SKM-1 treated with dmso at 0.1 percent for 144 hours (cell line): ENCODE results near the gene AFAP1.

ENCODE experiments used
- DNase-seq: peaks from one replicate; lab custom pipeline; 2025; ENCODE audit not compliant: unreplicated experiment; lab: John Stamatoyannopoulos, UW

AFAP1 gene

DNA sequence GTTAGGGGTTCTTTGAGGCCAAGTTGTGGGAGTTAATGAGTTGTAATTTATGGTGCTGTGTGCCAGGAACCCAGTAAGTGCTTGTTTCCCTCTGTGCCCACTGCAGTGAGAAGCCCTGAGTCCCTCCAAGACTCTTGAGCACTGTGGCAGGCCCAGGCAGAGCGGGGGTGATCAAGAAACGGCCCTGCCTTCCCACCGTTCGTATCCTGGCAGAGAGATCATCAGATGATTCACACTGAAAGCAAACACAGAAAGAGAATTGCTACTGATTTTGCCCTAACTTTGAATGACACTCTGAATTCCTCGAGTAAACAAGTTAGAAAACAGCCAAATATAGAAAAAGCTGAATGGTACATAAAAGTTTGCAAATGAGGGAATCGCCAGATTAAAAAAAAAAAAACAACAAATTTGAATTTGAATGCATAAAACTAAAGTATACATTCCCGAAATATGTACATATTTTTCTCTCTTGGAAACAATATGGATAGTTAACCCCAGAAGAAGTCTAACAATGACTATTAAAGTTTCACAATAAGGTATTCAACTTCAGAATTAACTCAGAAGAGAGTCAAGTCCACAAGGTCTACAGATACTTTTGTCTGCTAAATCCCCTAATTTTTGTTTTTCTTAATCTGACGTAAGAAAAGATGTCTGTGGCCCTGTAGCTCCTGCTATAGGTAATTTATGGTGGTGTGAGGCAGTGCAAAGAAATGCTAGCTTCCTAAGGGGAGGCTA lies 71.8 kb downstream of the AFAP1 start:
- DNase-seq, result no peak

- DNase-seq, result no peak
Observed at GRCh38 chr4:7867191-7867590, 72.5 kb downstream of the AFAP1 start.

- no peak for DNase-seq
Observed at GRCh38 chr4:7865533-7865932, 74.1 kb downstream of the AFAP1 start.

- no peak for DNase-seq
Observed at GRCh38 chr4:7864685-7865084, 75.0 kb downstream of the AFAP1 start.

- DNase-seq, result no peak
Observed at GRCh38 chr4:7863911-7864681, 75.6 kb downstream of the AFAP1 start.

DNA sequence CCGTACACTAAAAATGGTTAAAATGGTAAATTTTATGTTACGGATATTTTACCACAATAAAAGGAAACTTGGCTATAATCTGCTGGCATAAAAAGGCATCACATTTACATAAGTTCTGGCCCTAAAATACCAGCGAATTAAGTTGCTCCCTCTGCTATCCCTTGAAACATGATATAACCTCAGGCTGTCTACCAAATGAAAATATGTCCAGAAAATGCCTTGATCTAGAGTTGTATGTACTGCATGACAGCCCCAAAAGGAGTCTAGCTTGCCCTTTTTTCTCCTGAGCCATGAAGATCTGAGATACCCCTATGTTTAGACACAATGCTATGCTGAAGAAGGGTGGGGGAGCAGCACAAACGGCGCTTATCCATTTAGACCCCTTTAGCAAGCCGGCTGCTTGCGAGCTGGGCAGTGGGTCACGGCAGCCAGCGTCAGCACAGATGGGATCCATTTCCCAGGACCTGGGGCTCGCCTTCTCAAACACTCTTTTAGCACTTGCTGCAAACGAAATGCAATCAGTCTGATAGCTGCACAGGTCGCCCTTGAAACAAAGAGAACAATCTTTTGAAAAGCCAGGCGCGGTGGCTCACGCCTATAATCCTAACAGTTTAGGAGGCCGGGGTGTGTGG lies 77.0 kb downstream of the AFAP1 start:
- DNase-seq, result no peak

DNA sequence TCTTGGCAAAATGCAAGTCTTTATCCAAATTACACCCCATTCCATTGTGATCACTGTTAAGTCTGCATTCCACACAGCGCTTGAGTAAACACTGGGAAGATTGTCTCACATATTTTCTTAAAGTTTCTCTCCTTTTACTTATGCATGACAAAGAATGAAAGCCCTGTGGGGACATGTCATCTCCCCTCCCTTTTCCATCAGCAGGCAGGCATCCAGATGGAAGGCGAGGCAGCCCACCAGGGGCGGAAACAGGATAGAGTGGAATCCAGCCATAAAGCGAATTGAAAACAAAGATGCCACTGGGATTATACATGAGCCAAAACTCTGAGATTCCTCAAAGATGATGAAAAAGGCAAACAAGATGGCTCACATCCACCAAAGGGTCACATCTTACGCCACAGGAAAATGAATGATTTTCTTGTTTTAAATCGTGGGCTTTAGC lies 78.2 kb downstream of the AFAP1 start:
- no peak for DNase-seq

GRCh38 chr4:7860600-7861163 lies 79.0 kb downstream of the AFAP1 start:
- no peak for DNase-seq

DNA sequence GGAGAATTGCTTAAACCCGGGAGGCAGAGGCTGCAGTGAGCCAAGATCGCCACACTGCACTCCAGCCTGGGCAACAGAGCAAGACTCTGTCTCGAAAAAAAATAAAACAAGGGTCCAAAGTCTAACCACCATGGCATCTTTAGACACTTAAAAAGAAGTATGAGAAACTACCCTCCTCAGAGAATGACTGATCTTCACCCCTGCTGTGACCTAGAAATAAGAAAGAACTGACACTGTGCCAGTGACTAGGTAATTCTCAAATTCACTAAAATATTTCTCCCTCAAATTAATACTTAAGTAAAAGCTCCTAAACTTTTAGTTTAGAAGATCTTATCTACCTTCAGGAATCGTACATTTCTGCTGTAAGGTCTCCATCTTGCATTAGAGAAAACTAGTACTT lies 80.3 kb downstream of the AFAP1 start:
- no peak for DNase-seq

- DNase-seq, result no peak
Observed at GRCh38 chr4:7858498-7858897, 81.2 kb downstream of the AFAP1 start.

- no peak for DNase-seq
Observed at GRCh38 chr4:7857993-7858392, 81.7 kb downstream of the AFAP1 start.

GRCh38 chr4:7857238-7857701 lies 82.4 kb downstream of the AFAP1 start:
- DNase-seq, result no peak

GRCh38 chr4:7855731-7856130 lies 83.9 kb downstream of the AFAP1 start:
- DNase-seq, result no peak

- no peak for DNase-seq
Observed at GRCh38 chr4:7854697-7855370, 84.8 kb downstream of the AFAP1 start.

- DNase-seq, result no peak
Observed at GRCh38 chr4:7854216-7854615, 85.4 kb downstream of the AFAP1 start.

DNA sequence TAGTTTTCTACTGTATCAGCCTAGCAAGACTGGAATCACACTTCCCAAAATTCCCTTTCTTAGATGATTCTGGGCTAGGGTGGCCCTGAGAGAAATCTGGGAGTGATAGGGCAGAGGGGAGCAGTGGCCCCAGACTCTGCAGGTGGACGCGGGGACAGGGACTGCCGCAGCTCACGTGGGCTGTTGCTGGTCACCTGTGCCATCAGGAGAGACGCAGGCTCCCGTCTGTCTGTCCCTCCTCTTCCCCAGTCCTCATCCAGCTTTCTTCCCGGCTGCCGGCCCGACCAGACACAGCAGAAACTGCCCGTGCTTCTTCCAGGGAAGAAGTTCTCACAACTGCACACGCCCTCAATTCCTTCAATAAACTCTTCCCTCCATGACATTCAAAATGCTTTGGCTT lies 86.4 kb downstream of the AFAP1 start:
- DNase-seq, result no peak

DNA sequence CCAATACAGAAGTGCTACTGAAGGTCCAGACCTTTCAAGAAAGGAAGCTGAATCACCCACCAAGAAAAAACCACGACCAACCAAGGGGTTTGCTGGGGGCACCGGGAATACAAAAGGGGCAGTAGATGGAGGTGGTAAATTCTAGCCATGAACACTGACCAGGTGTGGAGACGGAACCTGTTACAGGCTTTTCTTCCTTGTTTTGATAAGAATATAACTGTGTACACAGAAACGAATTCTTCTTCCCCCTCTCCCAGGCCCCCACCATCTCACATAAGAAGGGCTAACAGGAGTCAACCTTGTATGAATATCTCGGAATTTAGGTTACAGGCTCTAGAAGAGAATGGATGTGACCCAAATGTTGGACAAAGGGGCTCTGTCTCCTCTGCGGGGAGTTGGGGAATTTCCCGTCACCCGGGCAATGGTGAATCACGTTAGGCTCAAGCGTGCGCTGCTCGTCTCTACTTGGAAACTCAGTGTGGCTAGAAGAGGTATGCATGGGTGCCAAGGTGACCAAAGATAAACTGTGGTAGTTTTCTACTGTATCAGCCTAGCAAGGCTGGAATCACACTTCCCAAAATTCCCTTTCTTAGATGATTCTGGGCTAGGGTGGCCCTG lies 87.0 kb downstream of the AFAP1 start:
- no peak for DNase-seq

DNA sequence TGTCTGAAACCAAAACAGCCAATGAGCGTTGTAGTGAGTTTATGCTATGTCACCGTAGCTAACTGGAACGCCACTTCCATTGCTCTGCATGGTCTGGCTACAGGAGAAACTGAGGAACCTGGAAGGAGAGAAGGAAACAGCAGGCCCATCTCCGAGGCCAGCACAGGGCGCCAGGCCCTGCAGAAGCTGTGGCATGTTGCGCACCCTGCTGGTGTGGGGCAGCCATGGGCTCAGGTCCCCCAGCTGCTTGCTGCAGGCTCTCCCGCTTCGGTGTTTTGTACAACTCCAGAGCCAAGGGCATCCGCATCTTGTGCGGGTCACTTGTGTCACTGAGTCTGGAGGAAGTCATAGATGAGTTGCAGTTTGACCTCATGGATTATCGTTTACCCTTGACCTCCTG lies 89.2 kb downstream of the AFAP1 start:
- no peak for DNase-seq

- DNase-seq, result no peak
Observed at GRCh38 chr4:7847206-7847605, 92.5 kb downstream of the AFAP1 start.

DNA sequence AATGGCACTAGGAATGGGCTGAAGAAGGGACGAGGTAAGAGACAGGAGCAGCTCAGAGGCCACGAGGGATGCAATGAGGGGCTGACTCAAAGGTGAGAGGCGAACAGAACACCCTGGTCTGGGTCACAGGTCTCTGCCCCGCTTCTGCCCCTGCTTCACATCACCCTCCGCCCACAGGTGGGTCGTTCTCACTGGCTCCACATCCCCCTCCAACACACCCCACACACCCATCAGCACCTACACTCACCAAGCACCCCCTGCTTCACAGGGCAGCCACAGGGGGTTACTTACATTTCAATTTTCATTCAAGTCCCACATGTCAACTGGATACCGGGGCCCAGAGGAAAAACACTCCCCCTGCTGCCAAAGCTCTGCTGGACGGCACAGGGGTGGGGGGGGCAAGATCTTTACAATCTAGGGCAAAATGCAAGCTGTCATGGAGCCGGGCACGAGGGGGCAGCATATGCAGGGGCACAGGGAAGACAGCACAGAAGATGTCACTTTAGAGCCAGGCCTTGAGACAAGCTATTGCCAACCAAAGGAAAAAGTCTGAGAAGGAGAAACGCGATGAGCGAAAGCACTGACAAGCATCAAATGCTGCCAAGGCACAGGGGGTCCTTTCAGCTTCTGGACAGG lies 94.0 kb downstream of the AFAP1 start:
- no peak for DNase-seq
